PC-9 (cell line): ENCODE data around the gene SUPV3L1. TPM values are rescaled to one million over a fixed set of nuclear protein-coding genes. Genes with fewer than 3 reads are reported as not detected.

Source experiments
- BruUV-seq: library from RNA; stranded (reverse); fragments of 400-500 nt; replicated peaks from 2 replicates; lab custom pipeline; 2021; lab: Mats Ljungman, UMichigan
- CTCF ChIA-PET: fragments of 300-600 bp; sonication (Branson Sonifier 250); formaldehyde crosslinking; loops from one replicate; lab custom pipeline; 2022; ENCODE audit warnings: antibody characterized with exemption; lab: Charles Lee
- POLR2A ChIA-PET: fragments of 300-600 bp; sonication (Branson Sonifier 250); formaldehyde crosslinking; loops from one replicate; lab custom pipeline; 2022; ENCODE audit warnings: antibody characterized with exemption; ENCODE audit not compliant: unreplicated experiment; lab: Charles Lee
- DNase-seq, 2 experiments: peaks; one replicate each; pipeline versions ENCODE4 v3.0.0 to v3.0.0-alpha.2; 2015 to 2022; ENCODE audit warnings: mixed read lengths in 1 of 2
- H2AFZ ChIP-seq: fragments of 200-600 bp; sonication (generic); 2 replicates; pipeline ENCODE4 v1.8.1; 2017; ENCODE audit warnings: antibody characterized with exemption
- H3F3A ChIP-seq: fragments of 200-600 bp; sonication (generic); 2 replicates; pipeline ENCODE4 v1.8.1; 2017; ENCODE audit warnings: antibody characterized with exemption, mild to moderate bottlenecking, low read depth; ENCODE audit not compliant: insufficient read depth
- H3K27ac ChIP-seq: fragments of 200-600 bp; sonication (generic); 2 replicates; pipeline ENCODE4 v1.6.1; 2016; ENCODE audit warnings: mixed run types
- H3K27me3 ChIP-seq: fragments of 200-600 bp; sonication (generic); 2 replicates; pipeline ENCODE4 v1.6.1; 2016; ENCODE audit warnings: low read depth, mixed run types; ENCODE audit not compliant: insufficient read depth
- H3K36me3 ChIP-seq: fragments of 200-600 bp; sonication (generic); 2 replicates; pipeline ENCODE4 v1.6.1; 2016; ENCODE audit warnings: low read depth, mixed run types
- H3K4me1 ChIP-seq: fragments of 200-600 bp; sonication (generic); replicated peaks from 2 replicates; pipeline ENCODE4 v1.6.1; 2016; ENCODE audit warnings: mixed run types; ENCODE audit not compliant: insufficient read depth
- H3K4me2 ChIP-seq: fragments of 200-600 bp; sonication (generic); 2 replicates; pipeline ENCODE4 v1.6.1; 2017; ENCODE audit warnings: mixed run types
- H3K4me3 ChIP-seq: fragments of 200-600 bp; sonication (generic); 2 replicates; pipeline ENCODE4 v1.6.1; 2016; ENCODE audit warnings: mixed run types
- H3K79me2 ChIP-seq: fragments of 200-600 bp; sonication (generic); 2 replicates; pipeline ENCODE4 v1.6.1; 2017; ENCODE audit warnings: low read depth, mixed run types
- H3K9me2 ChIP-seq: fragments of 200-600 bp; sonication (generic); 2 replicates; pipeline ENCODE4 v1.8.1; 2017; ENCODE audit warnings: mild to moderate bottlenecking; ENCODE audit not compliant: insufficient read depth
- H3K9me3 ChIP-seq: fragments of 200-600 bp; sonication (generic); 2 replicates; pipeline ENCODE4 v1.8.1; 2016; ENCODE audit warnings: low read depth; ENCODE audit not compliant: insufficient read depth
- H4K20me1 ChIP-seq: fragments of 200-600 bp; sonication (generic); 2 replicates; pipeline ENCODE4 v1.8.1; 2017; ENCODE audit not compliant: insufficient read depth
- CTCF ChIP-seq: fragments of 200-600 bp; sonication (generic); conservative IDR thresholded peaks from 2 replicates; pipeline ENCODE4 v1.6.1; 2017; ENCODE audit warnings: mixed run types, antibody characterized with exemption, mild to moderate bottlenecking, moderate library complexity
- EZH2 ChIP-seq: fragments of 200-600 bp; sonication (generic); IDR thresholded peaks from 2 replicates; pipeline ENCODE4 v1.8.0; 2017; ENCODE audit warnings: antibody characterized with exemption, low read depth
- intact Hi-C: fragments of 100-400 bp; cut with micrococcal nuclease; formaldehyde crosslinking; loops from one replicate; pipeline ENCODE4 v1.10.0; 2022; ENCODE audit not compliant: unreplicated experiment
- total RNA-seq: library from RNA; stranded (reverse); gene quantifications from 2 replicates; pipeline ENCODE4 v1.2.3, GENCODE V29; 2021

The SUPV3L1 gene
- total RNA-seq, 1 experiment from 2014 or later = 55.7 TPM

- no peaks in the 10 kb centered on the region for H4K20me1 ChIP-seq
- peaks cover 16% of the 10 kb centered on the region for H3F3A ChIP-seq
- H3K79me2 ChIP-seq = no peaks in the 10 kb centered on the region
- H3K27me3 ChIP-seq = no peaks in the 10 kb centered on the region
- no peak overlapping the region for H3K27ac ChIP-seq
- DNase-seq = no peak
- no peak overlapping the region for H3K4me2 ChIP-seq
- H3K4me1 ChIP-seq = no peaks in the 10 kb centered on the region
- ChIA-PET POLR2A (no interaction called here), CTCF (no interaction called here)
- H3K9me2 ChIP-seq = no peaks in the 10 kb centered on the region
- TF ChIP-seq CTCF (no peak), EZH2 (no peak)
- H2AFZ ChIP-seq = no peak overlapping the region
- intact Hi-C loops = no loop called here
- no TSS peak for BruUV-seq
- no peaks in the 10 kb centered on the region for H3K9me3 ChIP-seq
- H3K36me3 ChIP-seq = peaks cover 31% of the 10 kb centered on the region
- H3K4me3 ChIP-seq = no peak overlapping the region
Observed at GRCh38 chr10:69209787-69210484, 29.9 kb downstream of the SUPV3L1 start.

- H3K4me1 ChIP-seq = no peaks in the 10 kb centered on the region; the same call in 1 of the 2 replicates
- BruUV-seq = no TSS peak
- peaks cover 16% of the 10 kb centered on the region for H3F3A ChIP-seq
- H3K4me2 ChIP-seq = no peak overlapping the region
- DNase-seq = no peak
- H3K79me2 ChIP-seq = no peaks in the 10 kb centered on the region
- ChIA-PET CTCF (no interaction called here), POLR2A (no interaction called here)
- no peaks in the 10 kb centered on the region for H3K9me2 ChIP-seq
- no peaks in the 10 kb centered on the region for H3K9me3 ChIP-seq
- TF ChIP-seq EZH2 (no peak), CTCF (no peak)
- H3K36me3 ChIP-seq = peaks cover 28% of the 10 kb centered on the region
- intact Hi-C loops = no loop called here
- no peaks in the 10 kb centered on the region for H4K20me1 ChIP-seq
- H3K27ac ChIP-seq = no peak overlapping the region
- no peak overlapping the region for H3K4me3 ChIP-seq
- no peak overlapping the region for H2AFZ ChIP-seq
- H3K27me3 ChIP-seq = no peaks in the 10 kb centered on the region
Observed at GRCh38 chr10:69211104-69211503, 31.1 kb downstream of the SUPV3L1 start.

GRCh38 chr10:69211524-69211923, 31.5 kb downstream of the SUPV3L1 start:
- H3K9me3 ChIP-seq = no peaks in the 10 kb centered on the region
- DNase-seq = no peak
- no peak overlapping the region for H3K4me2 ChIP-seq
- BruUV-seq = no TSS peak
- H3K36me3 ChIP-seq = peaks cover 28% of the 10 kb centered on the region
- no peaks in the 10 kb centered on the region for H4K20me1 ChIP-seq
- TF ChIP-seq EZH2 (no peak), CTCF (no peak)
- peaks cover 4% of the 10 kb centered on the region for H3K4me1 ChIP-seq
- 0 out of 2 replicates have a peak, but pooled peaks cover 2% of the 10 kb centered on the region for H3K79me2 ChIP-seq
- H3K9me2 ChIP-seq = no peaks in the 10 kb centered on the region
- CTCF ChIA-PET = no interaction called here
- H3K27me3 ChIP-seq = no peaks in the 10 kb centered on the region
- H3K27ac ChIP-seq = no peak overlapping the region
- no peak overlapping the region for H3K4me3 ChIP-seq
- H3F3A ChIP-seq = peaks cover 19% of the 10 kb centered on the region
- intact Hi-C loops = no loop called here
- no peak overlapping the region for H2AFZ ChIP-seq
- POLR2A ChIA-PET = interaction anchor here (0.5 kb wide), 1 partner anchor 72 kb away, joined by 7 read pairs; no protein-coding TSS in a partner anchor
